ENCODE results near the gene CAT.

DNA sequence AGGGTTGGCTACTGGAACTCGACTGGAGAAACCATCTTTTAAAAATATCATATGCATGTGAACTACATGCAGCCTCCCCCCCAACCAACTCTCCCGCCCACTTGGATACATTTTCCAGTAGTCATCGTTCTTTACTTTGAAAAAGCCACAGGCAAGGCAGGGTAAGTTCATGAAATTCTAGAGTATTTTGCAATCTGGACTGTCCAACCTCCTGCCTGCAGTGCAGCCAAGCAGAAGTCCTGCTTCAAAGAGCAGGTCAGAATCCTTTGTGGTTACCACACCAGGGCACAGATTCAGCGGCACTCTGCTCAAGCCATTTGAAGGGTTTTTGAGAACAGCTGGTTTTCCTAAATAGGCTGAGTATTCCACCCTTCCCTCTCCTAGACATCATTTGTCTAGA, 62.8 kb downstream of the CAT start:
- TF ChIP-seq, protein P1, sequence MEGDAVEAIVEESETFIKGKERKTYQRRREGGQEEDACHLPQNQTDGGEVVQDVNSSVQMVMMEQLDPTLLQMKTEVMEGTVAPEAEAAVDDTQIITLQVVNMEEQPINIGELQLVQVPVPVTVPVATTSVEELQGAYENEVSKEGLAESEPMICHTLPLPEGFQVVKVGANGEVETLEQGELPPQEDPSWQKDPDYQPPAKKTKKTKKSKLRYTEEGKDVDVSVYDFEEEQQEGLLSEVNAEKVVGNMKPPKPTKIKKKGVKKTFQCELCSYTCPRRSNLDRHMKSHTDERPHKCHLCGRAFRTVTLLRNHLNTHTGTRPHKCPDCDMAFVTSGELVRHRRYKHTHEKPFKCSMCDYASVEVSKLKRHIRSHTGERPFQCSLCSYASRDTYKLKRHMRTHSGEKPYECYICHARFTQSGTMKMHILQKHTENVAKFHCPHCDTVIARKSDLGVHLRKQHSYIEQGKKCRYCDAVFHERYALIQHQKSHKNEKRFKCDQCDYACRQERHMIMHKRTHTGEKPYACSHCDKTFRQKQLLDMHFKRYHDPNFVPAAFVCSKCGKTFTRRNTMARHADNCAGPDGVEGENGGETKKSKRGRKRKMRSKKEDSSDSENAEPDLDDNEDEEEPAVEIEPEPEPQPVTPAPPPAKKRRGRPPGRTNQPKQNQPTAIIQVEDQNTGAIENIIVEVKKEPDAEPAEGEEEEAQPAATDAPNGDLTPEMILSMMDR (IDR thresholded peaks at IDR 0.05): no peak
- no peak for TF ChIP-seq POLR2A (IDR thresholded peaks at IDR 0.05)

All from thyroid gland (tissue), 4 donors.